ENCODE results near the gene MAML3. TPM values are rescaled to one million over a fixed set of nuclear protein-coding genes. Genes with fewer than 3 reads are reported as not detected.

The MAML3 gene
- total RNA-seq, 4 donors from 2014 or later: 18.2 to 42.7 (median 28.6) TPM

GRCh38 chr4:139761461-139761860 lies 392.5 kb downstream of the MAML3 start:
- H3K27me3 ChIP-seq: no peaks in the 10 kb centered on the region
- 82% methylated on average over 4 of the region's 4 CpGs for WGBS
- no peak overlapping the region for H3K27ac ChIP-seq
- H3K36me3 ChIP-seq: no peaks in the 10 kb centered on the region
- no peak overlapping the region for H3K4me3 ChIP-seq
- H3K9me3 ChIP-seq: no peaks in the 10 kb centered on the region
- H3K4me1 ChIP-seq: peaks cover 10% of the 10 kb centered on the region
- TF ChIP-seq CTCF (IDR thresholded peaks at IDR 0.05) (no peak), POLR2AphosphoS5 (IDR thresholded peaks at IDR 0.05) (no peak), EP300 (IDR thresholded peaks at IDR 0.05) (no peak), POLR2A (IDR thresholded peaks at IDR 0.05) (no peak)
- peak in 1 of 2 donors; percentile 0 for DNase-seq (ENCODE audit: low spot score in 2 of 2)

GRCh38 chr4:139760567-139760966 lies 393.4 kb downstream of the MAML3 start:
- no peak for TF ChIP-seq CTCF (IDR thresholded peaks at IDR 0.05)
- no peak for TF ChIP-seq POLR2AphosphoS5 (IDR thresholded peaks at IDR 0.05)
- TF ChIP-seq POLR2A (IDR thresholded peaks at IDR 0.05): no peak
- TF ChIP-seq EP300 (IDR thresholded peaks at IDR 0.05): no peak
- H3K4me3 ChIP-seq: no peak overlapping the region
- H3K9me3 ChIP-seq: no peaks in the 10 kb centered on the region
- H3K27me3 ChIP-seq: no peaks in the 10 kb centered on the region
- 82% methylated on average over 4 of the region's 4 CpGs for WGBS
- peaks cover 10% of the 10 kb centered on the region for H3K4me1 ChIP-seq
- no peaks in the 10 kb centered on the region for H3K36me3 ChIP-seq
- H3K27ac ChIP-seq: no peak overlapping the region
- DNase-seq (ENCODE audit: low spot score in 2 of 2): no peak

GRCh38 chr4:139759097-139759496 lies 394.9 kb downstream of the MAML3 start:
- Histone ChIP-seq H3K27me3 (no peaks in the 10 kb centered on the region), H3K9me3 (no peaks in the 10 kb centered on the region), H3K4me1 (peaks cover 6% of the 10 kb centered on the region), H3K4me3 (no peak overlapping the region), H3K27ac (no peak overlapping the region), H3K36me3 (no peaks in the 10 kb centered on the region)
- TF ChIP-seq CTCF (IDR thresholded peaks at IDR 0.05): no peak
- TF ChIP-seq POLR2AphosphoS5 (IDR thresholded peaks at IDR 0.05): no peak
- TF ChIP-seq POLR2A (IDR thresholded peaks at IDR 0.05): no peak
- TF ChIP-seq EP300 (IDR thresholded peaks at IDR 0.05): no peak
- no peak for DNase-seq (ENCODE audit: low spot score in 2 of 2)
- 90% methylated on average over 4 of the region's 4 CpGs for WGBS

- TF ChIP-seq POLR2A (IDR thresholded peaks at IDR 0.05) (no peak), CTCF (IDR thresholded peaks at IDR 0.05) (no peak)
- WGBS: 65% methylated on average over 10 of the region's 10 CpGs
- Histone ChIP-seq H3K27ac (no peak overlapping the region), H3K4me3 (no peak overlapping the region), H3K27me3 (no peaks in the 10 kb centered on the region), H3K9me3 (no peaks in the 10 kb centered on the region), H3K4me1 (no peaks in the 10 kb centered on the region), H3K36me3 (no peaks in the 10 kb centered on the region)
- DNase-seq (ENCODE audit: low spot score in 2 of 2): no peak
Measured at GRCh38 chr4:139756391-139757180, 397.4 kb downstream of the MAML3 start.

- TF ChIP-seq CTCF (IDR thresholded peaks at IDR 0.05): no peak
- no peak for TF ChIP-seq EP300 (IDR thresholded peaks at IDR 0.05)
- TF ChIP-seq POLR2A (IDR thresholded peaks at IDR 0.05): no peak
- no peak for TF ChIP-seq POLR2AphosphoS5 (IDR thresholded peaks at IDR 0.05)
- 86% methylated on average over 12 of the region's 12 CpGs for WGBS
Measured at GRCh38 chr4:139754938-139755337, 399.0 kb downstream of the MAML3 start.

More at GRCh38 chr4:139754938-139755337, 399.0 kb downstream of the MAML3 start:
- Histone ChIP-seq H3K27ac (no peak overlapping the region), H3K36me3 (no peaks in the 10 kb centered on the region), H3K4me1 (no peaks in the 10 kb centered on the region), H3K4me3 (no peak overlapping the region), H3K27me3 (no peaks in the 10 kb centered on the region), H3K9me3 (no peaks in the 10 kb centered on the region)
- DNase-seq (ENCODE audit: low spot score in 2 of 2): no peak

All from suprapubic skin (tissue), 4 donors.